Bronchial epithelial cell (primary cell): ENCODE data around the gene LRRC27. TPM values are rescaled to one million over a fixed set of nuclear protein-coding genes. Genes with fewer than 3 reads are reported as not detected.
"Not testable (repeated sequence)": the region's sequence is repeated elsewhere in the genome, so short reads cannot be mapped to it uniquely, and the experiment has no call there.

Experiments
- DNase-seq: peaks from one replicate; pipeline ENCODE4 v3.0.0-alpha.2; 2010; ENCODE audit warnings: low read depth
- FAIRE-seq: peaks from 2 replicates; lab custom pipeline; 2011; peaks lifted over from hg19 to GRCh38; lab: Jason Lieb, UNC
- H3K27me3 ChIP-seq: 2 replicates; pipeline ENCODE4 v1.5.1; 2011; ENCODE audit warnings: low read length; ENCODE audit not compliant: control insufficient read depth, insufficient read depth
- H3K36me3 ChIP-seq: 2 replicates; pipeline ENCODE4 v1.5.1; 2011; ENCODE audit warnings: low read length; ENCODE audit not compliant: control insufficient read depth, insufficient read depth
- H3K4me3 ChIP-seq: 2 replicates; pipeline ENCODE4 v1.5.1; 2011; ENCODE audit warnings: mild to moderate bottlenecking, low read depth, low read length, control low read depth
- total RNA-seq: library from RNA; depleted of rRNA; stranded (reverse); fragments of >200 nt; gene quantifications from 2 replicates; pipeline ENCODE4 v1.2.1, GENCODE V29; 2014
- TF ChIP-seq, protein P1 (sequence below): IDR thresholded peaks from 2 replicates; pipeline ENCODE4 v1.5.1; 2011; ENCODE audit warnings: mild to moderate bottlenecking, moderate library complexity, low read length, control low read depth, inconsistent platforms; ENCODE audit not compliant: insufficient read depth, severe bottlenecking

The LRRC27 gene
- total RNA-seq, 1 donor from 2014 or later: 4.7 TPM

- Histone ChIP-seq H3K27me3 (no peaks in the 10 kb centered on the region), H3K4me3 (peak overlapping the region; percentile 34), H3K36me3 (no peaks in the 10 kb centered on the region)
- DNase-seq (peak; percentile 7), FAIRE-seq (no peak)
- TF ChIP-seq, protein P1, sequence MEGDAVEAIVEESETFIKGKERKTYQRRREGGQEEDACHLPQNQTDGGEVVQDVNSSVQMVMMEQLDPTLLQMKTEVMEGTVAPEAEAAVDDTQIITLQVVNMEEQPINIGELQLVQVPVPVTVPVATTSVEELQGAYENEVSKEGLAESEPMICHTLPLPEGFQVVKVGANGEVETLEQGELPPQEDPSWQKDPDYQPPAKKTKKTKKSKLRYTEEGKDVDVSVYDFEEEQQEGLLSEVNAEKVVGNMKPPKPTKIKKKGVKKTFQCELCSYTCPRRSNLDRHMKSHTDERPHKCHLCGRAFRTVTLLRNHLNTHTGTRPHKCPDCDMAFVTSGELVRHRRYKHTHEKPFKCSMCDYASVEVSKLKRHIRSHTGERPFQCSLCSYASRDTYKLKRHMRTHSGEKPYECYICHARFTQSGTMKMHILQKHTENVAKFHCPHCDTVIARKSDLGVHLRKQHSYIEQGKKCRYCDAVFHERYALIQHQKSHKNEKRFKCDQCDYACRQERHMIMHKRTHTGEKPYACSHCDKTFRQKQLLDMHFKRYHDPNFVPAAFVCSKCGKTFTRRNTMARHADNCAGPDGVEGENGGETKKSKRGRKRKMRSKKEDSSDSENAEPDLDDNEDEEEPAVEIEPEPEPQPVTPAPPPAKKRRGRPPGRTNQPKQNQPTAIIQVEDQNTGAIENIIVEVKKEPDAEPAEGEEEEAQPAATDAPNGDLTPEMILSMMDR: no peak
These were observed 5.0 kb downstream of the LRRC27 start for GRCh38 chr10:132336919-132337407.

DNA sequence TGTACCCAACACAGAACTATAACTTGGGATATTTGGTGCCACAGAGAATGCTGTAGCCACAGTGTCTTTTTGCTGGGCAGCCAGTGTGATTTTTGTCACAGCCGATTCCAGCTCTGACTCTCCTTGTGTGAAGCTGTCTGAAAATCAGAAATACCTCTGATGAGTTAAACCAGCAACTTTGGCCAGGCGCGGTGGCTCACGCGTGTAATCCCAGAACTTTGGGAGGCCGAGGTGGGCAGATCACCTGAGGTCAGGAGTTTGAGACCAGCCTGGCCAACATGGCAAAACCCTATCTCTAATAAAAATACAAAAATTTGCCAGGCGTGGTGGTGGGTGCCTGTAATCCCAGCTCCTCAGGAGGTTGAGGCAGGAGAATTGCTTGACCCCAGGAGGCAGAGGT lies 5.9 kb downstream of the LRRC27 start:
- H3K4me3 ChIP-seq, FAIRE-seq, H3K36me3 ChIP-seq, DNase-seq, H3K27me3 ChIP-seq: not testable (repeated sequence)

DNA sequence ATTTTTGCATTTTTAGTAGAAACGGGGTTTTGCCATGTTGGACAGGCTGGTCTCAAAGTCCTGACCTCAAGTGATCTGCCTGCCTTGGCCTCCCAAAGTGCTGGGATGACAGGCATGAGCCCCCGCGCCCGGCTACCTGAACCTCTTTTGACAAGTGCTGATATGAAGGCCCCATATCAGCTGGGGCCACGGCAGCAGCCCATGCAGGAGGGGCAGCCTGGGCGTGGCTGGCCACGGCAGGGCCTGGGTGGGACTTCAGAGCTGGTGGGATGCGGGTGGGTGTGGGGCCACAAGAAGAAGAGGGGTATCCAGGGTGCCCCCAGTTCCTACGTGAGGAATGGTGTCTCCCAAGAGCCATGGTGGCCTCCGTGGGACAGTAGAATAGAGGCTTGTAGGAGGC lies 6.9 kb downstream of the LRRC27 start:
- TF ChIP-seq, protein P1: no peak
- FAIRE-seq: no peak

GRCh38 chr10:132339276-132339675 lies 7.3 kb downstream of the LRRC27 start:
- no peak for FAIRE-seq
- no peak for DNase-seq
- Histone ChIP-seq H3K36me3 (no peaks in the 10 kb centered on the region), H3K4me3 (no peak overlapping the region), H3K27me3 (no peaks in the 10 kb centered on the region)
- TF ChIP-seq, protein P1: no peak

More for the DNA sequence above, 6.9 kb downstream of the LRRC27 start:
- no peaks in the 10 kb centered on the region for H3K27me3 ChIP-seq
- H3K4me3 ChIP-seq: no peak overlapping the region
- no peaks in the 10 kb centered on the region for H3K36me3 ChIP-seq
- no peak for DNase-seq

DNA sequence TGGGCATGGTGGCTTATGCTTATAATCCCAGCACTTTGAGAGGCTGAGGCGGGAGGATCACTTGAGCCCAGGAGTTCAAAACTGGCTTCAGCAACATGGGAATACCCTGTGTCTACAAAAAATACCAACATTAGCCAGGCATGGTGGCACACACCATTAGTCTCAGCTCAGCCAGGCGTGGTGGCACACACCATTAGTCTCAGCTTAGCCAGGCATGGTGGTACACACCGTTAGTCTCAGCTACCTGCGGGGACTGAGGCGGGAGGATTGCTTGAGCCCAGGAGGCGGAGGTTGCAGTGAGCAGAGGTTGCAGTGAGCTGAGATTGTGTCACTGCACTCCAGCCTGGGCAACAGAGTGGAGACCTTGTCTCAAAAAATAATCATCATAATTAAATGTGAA lies 9.0 kb downstream of the LRRC27 start:
- H3K27me3 ChIP-seq: no peaks in the 10 kb centered on the region
- no peaks in the 10 kb centered on the region for H3K36me3 ChIP-seq
- no peak overlapping the region for H3K4me3 ChIP-seq
- FAIRE-seq: no peak
- TF ChIP-seq, protein P1: no peak
- DNase-seq: no peak

GRCh38 chr10:132341781-132342180 lies 9.8 kb downstream of the LRRC27 start:
- H3K36me3 ChIP-seq: no peaks in the 10 kb centered on the region
- no peak for FAIRE-seq

More at GRCh38 chr10:132341781-132342180, 9.8 kb downstream of the LRRC27 start:
- TF ChIP-seq, protein P1: no peak
- Histone ChIP-seq H3K4me3 (no peak overlapping the region), H3K27me3 (no peaks in the 10 kb centered on the region)
- no peak for DNase-seq
